Sigmoid colon (tissue), 3 donors: ENCODE measurements around the gene ITGA11.

Source experiments
- CTCF ChIP-seq, 4 experiments: fragments of 450-650 bp in 3 of 4; fragments of 200-600 bp in 1 of 4; IDR thresholded peaks; one replicate each; pipeline ENCODE4 v1.5.1; 2016 to 2019; ENCODE audit warnings: antibody characterized with exemption in 4 of 4, mild to moderate bottlenecking in 3 of 4, moderate library complexity in 2 of 4
- POLR2A ChIP-seq, 2 donors: fragments of 450-650 bp; IDR thresholded peaks; one replicate each; pipeline ENCODE4 v1.6.1; 2016; ENCODE audit warnings: antibody characterized with exemption in 2 of 2, mild to moderate bottlenecking in 2 of 2, moderate library complexity in 2 of 2

- TF ChIP-seq CTCF (IDR thresholded peaks at IDR 0.05) (no peak), POLR2A (IDR thresholded peaks at IDR 0.05) (no peak)
Measured at GRCh38 chr15:68408971-68409370, 23.0 kb downstream of the ITGA11 start.
